Measurements from ENCODE around the gene POFUT2. TPM values are rescaled to one million over a fixed set of nuclear protein-coding genes. Genes with fewer than 3 reads are reported as not detected.

Gene POFUT2
- total RNA-seq, 1 experiment from 2014 or later = 25.1 TPM

DNA sequence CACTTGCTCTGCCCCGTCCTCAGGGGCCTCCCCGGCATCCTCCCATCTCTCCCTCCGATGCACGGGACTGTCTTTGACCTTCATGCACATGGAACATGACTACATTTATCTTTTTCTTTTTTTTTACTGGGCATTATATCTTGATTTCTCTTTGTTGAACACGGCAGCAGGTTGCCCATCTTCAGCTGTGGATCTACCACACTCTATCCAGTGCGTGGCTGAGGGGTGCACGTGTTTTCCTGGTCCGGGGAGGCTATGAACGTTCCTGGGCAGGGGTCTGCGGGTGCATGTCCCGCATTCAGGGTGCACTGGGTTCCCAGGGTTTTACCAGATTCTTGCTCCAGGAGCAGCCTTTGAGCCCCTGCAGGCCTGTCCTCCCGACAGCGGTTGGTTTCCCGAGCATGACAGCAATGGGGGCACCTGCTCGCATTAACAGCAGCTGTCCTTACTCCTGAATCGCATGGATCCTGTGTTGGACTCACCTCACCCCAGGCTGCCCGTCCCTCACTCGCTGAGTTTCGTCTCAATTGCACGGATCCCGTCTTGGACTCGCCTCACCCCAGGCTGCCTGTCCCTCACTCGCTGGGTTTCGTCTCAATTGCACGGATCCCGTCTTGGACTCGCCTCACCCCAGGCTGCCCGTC, 7.4 kb downstream of the POFUT2 start:
- POLR2A ChIA-PET (ENCODE audit: low non-redundant PET) = no interaction called here
- BruUV-seq (replicated peaks) = no TSS peak
- TF ChIP-seq CTCF (conservative IDR thresholded peaks at IDR 0.05; ENCODE audit: low read depth, low read length) (no peak), EZH2 (IDR thresholded peaks at IDR 0.05; ENCODE audit: borderline replicate concordance, low read depth, low read length, poor library complexity, severe bottlenecking) (no peak)
- H3K4me1 ChIP-seq (ENCODE audit: insufficient read depth, low read length, poor library complexity, severe bottlenecking) = no peaks in the 10 kb centered on the region
- CTCF ChIA-PET = no interaction called here
- H3K36me3 ChIP-seq (ENCODE audit: insufficient read depth, low read length, poor library complexity, severe bottlenecking) = peaks cover 48% of the 10 kb centered on the region
- no peak for DNase-seq (ENCODE audit: low spot score)
- H3K4me3 ChIP-seq (ENCODE audit: low read depth, low read length, poor library complexity, severe bottlenecking) = no peak overlapping the region
- no peak overlapping the region for H3K27ac ChIP-seq (ENCODE audit: low read depth, low read length, poor library complexity, severe bottlenecking)
- intact Hi-C loops (cut with micrococcal nuclease; ENCODE audit: unreplicated experiment) = no loop called here
- H3K9me3 ChIP-seq (ENCODE audit: low read depth, low read length, poor library complexity, severe bottlenecking) = no peaks in the 10 kb centered on the region
- H3K27me3 ChIP-seq (replicated peaks; ENCODE audit: insufficient read depth, low read depth, low read length, poor library complexity) = no peaks in the 10 kb centered on the region

- Histone ChIP-seq H3K9me3 (ENCODE audit: low read depth, low read length, poor library complexity, severe bottlenecking) (no peaks in the 10 kb centered on the region), H3K27me3 (replicated peaks; ENCODE audit: insufficient read depth, low read depth, low read length, poor library complexity) (no peaks in the 10 kb centered on the region), H3K36me3 (ENCODE audit: insufficient read depth, low read length, poor library complexity, severe bottlenecking) (peaks cover 48% of the 10 kb centered on the region), H3K4me1 (ENCODE audit: insufficient read depth, low read length, poor library complexity, severe bottlenecking) (no peaks in the 10 kb centered on the region), H3K4me3 (ENCODE audit: low read depth, low read length, poor library complexity, severe bottlenecking) (no peak overlapping the region), H3K27ac (ENCODE audit: low read depth, low read length, poor library complexity, severe bottlenecking) (no peak overlapping the region)
- no TSS peak for BruUV-seq (replicated peaks)
- no peak for TF ChIP-seq EZH2 (IDR thresholded peaks at IDR 0.05; ENCODE audit: borderline replicate concordance, low read depth, low read length, poor library complexity, severe bottlenecking)
- no peak for TF ChIP-seq CTCF (conservative IDR thresholded peaks at IDR 0.05; ENCODE audit: low read depth, low read length)
- intact Hi-C loops (cut with micrococcal nuclease; ENCODE audit: unreplicated experiment) = no loop called here
- ChIA-PET POLR2A (ENCODE audit: low non-redundant PET) (no interaction called here), CTCF (no interaction called here)
- DNase-seq (ENCODE audit: low spot score) = no peak
These were observed 8.1 kb downstream of the POFUT2 start for GRCh38 chr21:45279446-45280177.

DNA sequence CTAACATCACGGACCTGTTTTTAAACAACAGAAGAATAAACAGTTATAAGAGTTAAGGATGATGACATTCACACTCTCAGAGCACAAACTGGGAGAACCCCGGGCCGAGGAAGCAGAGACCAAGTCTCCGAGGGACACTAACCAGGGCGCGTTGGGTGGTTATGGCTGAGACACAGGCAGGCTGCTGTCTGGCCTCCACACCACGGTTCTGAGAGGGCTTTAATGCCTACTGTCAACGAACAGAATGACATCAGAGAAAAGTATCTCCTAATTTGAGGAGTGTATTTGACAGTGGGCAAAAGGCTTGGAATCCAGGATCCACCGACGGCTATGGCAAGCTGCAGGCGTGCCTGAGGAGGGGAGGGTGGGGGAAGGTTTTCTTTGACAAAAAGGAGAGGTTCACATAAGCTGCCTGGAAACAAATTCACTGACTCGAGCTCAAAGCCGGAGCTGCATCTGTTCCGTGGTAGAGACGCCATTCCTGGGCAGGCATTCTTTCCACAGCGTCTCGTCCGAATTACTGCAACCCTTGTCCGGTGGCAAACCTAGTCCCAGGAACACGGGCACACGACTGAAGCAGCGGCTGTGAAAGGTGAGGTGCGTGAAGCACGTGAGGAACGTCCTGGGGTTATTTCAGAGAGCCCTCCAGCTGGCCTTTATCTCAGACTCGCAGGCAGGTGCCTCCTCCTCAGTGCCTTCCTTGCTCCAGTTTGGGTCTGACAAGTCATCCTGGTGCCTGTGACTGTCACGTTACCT, 9.4 kb downstream of the POFUT2 start:
- TF ChIP-seq CTCF (conservative IDR thresholded peaks at IDR 0.05; ENCODE audit: low read depth, low read length) (no peak), EZH2 (IDR thresholded peaks at IDR 0.05; ENCODE audit: borderline replicate concordance, low read depth, low read length, poor library complexity, severe bottlenecking) (no peak)
- no TSS peak for BruUV-seq (replicated peaks)
- Histone ChIP-seq H3K27ac (ENCODE audit: low read depth, low read length, poor library complexity, severe bottlenecking) (no peak overlapping the region), H3K27me3 (replicated peaks; ENCODE audit: insufficient read depth, low read depth, low read length, poor library complexity) (no peaks in the 10 kb centered on the region), H3K4me1 (ENCODE audit: insufficient read depth, low read length, poor library complexity, severe bottlenecking) (no peaks in the 10 kb centered on the region), H3K36me3 (ENCODE audit: insufficient read depth, low read length, poor library complexity, severe bottlenecking) (peaks cover 43% of the 10 kb centered on the region), H3K9me3 (ENCODE audit: low read depth, low read length, poor library complexity, severe bottlenecking) (no peaks in the 10 kb centered on the region), H3K4me3 (ENCODE audit: low read depth, low read length, poor library complexity, severe bottlenecking) (no peak overlapping the region)
- DNase-seq (ENCODE audit: low spot score) = no peak
- CTCF ChIA-PET = no interaction called here
- intact Hi-C loops (cut with micrococcal nuclease; ENCODE audit: unreplicated experiment) = no loop called here
- POLR2A ChIA-PET (ENCODE audit: low non-redundant PET) = no interaction called here
